ENCODE measurements around the gene NUDCD3. TPM values are rescaled to one million over a fixed set of nuclear protein-coding genes. Genes with fewer than 3 reads are reported as not detected.
A peak's percentile ranks its signal among the peaks of the same experiment; 100 is the strongest.

NUDCD3 gene
- total and polyA plus RNA-seq, 7 donors, result 34.6 to 140 (median 97.7) TPM

GRCh38 chr7:44333911-44334733 is 156.3 kb downstream of the NUDCD3 start:
- TF ChIP-seq, protein P1, sequence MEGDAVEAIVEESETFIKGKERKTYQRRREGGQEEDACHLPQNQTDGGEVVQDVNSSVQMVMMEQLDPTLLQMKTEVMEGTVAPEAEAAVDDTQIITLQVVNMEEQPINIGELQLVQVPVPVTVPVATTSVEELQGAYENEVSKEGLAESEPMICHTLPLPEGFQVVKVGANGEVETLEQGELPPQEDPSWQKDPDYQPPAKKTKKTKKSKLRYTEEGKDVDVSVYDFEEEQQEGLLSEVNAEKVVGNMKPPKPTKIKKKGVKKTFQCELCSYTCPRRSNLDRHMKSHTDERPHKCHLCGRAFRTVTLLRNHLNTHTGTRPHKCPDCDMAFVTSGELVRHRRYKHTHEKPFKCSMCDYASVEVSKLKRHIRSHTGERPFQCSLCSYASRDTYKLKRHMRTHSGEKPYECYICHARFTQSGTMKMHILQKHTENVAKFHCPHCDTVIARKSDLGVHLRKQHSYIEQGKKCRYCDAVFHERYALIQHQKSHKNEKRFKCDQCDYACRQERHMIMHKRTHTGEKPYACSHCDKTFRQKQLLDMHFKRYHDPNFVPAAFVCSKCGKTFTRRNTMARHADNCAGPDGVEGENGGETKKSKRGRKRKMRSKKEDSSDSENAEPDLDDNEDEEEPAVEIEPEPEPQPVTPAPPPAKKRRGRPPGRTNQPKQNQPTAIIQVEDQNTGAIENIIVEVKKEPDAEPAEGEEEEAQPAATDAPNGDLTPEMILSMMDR (IDR thresholded peaks at IDR 0.05), result no peak
- DNase-seq (no peak), ATAC-seq (peak in 1 of 4 donors; percentile 46)
- no peaks in the 10 kb centered on the region for H3K36me3 ChIP-seq (ENCODE audit: insufficient read depth in 1 of 2, low read depth in 1 of 2)
- no peak overlapping the region for H3K27ac ChIP-seq
- no peak overlapping the region for H3K4me3 ChIP-seq
- intact Hi-C loops (cut with DNase I), result no loop called here
- 60 to 65% (median 60%) methylated on average over 19 of the region's 19 CpGs for WGBS, 3 donors
- no peaks in the 10 kb centered on the region for H3K27me3 ChIP-seq (ENCODE audit: insufficient read depth in 3 of 3, low read length in 2 of 3)
- H3K4me1 ChIP-seq, result peaks cover 5% of the 10 kb centered on the region
- H3K9me3 ChIP-seq, result peaks cover 8% of the 10 kb centered on the region

- no peaks in the 10 kb centered on the region for H3K27me3 ChIP-seq (ENCODE audit: insufficient read depth in 3 of 3, low read length in 2 of 3)
- DNase-seq (no peak), ATAC-seq (peak in 1 of 4 donors; percentile 49)
- WGBS, 3 donors, result 65 to 82% (median 66%) methylated on average over 5 of the region's 5 CpGs
- no peak overlapping the region for H3K4me3 ChIP-seq
- H3K4me1 ChIP-seq, result peaks cover 5% of the 10 kb centered on the region
- no peak overlapping the region for H3K27ac ChIP-seq
- TF ChIP-seq, protein P1 (IDR thresholded peaks at IDR 0.05), result no peak
- no peaks in the 10 kb centered on the region for H3K36me3 ChIP-seq (ENCODE audit: insufficient read depth in 1 of 2, low read depth in 1 of 2)
- intact Hi-C loops (cut with DNase I), result no loop called here
- H3K9me3 ChIP-seq, result no peaks in the 10 kb centered on the region
Measured at GRCh38 chr7:44331682-44332081, 158.8 kb downstream of the NUDCD3 start.

- TF ChIP-seq, protein P1 (IDR thresholded peaks at IDR 0.05), result no peak
- Histone ChIP-seq H3K27ac (no peak overlapping the region), H3K4me1 (peaks cover 5% of the 10 kb centered on the region), H3K4me3 (no peak overlapping the region), H3K27me3 (ENCODE audit: insufficient read depth in 3 of 3, low read length in 2 of 3) (peaks cover 0 to 3% (median 0%) of the 10 kb centered on the region in 3 donors), H3K36me3 (ENCODE audit: insufficient read depth in 1 of 2, low read depth in 1 of 2) (no peaks in the 10 kb centered on the region), H3K9me3 (no peaks in the 10 kb centered on the region)
- ATAC-seq (no peak), DNase-seq (no peak)
- intact Hi-C loops (cut with DNase I), result no loop called here
- WGBS, 3 donors, result 66 to 73% (median 68%) methylated on average over 6 of the region's 6 CpGs
Measured at GRCh38 chr7:44330331-44330730, 160.1 kb downstream of the NUDCD3 start.

DNA sequence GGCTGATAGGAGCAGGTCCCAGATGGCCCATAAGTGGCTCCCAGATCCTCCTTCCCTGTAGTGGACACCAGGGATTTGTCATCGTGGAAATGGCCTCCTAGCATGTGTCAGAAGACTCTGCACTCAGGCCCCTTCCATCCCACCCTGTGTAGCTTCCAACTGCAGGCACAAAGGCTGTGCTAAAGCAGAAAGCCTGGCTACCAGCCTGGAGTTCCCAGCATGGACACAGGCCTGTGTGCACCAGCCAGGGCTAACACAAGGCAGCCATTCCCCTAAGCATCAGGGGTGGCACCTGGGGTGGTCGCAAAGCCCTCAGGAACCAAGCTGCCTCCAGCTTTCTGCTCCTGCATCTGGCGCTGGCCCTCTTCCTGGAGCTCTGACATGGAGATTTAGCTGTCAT is 160.6 kb downstream of the NUDCD3 start:
- TF ChIP-seq, protein P1 (IDR thresholded peaks at IDR 0.05), result no peak
- Histone ChIP-seq H3K36me3 (ENCODE audit: insufficient read depth in 1 of 2, low read depth in 1 of 2) (no peaks in the 10 kb centered on the region), H3K4me1 (peaks cover 5% of the 10 kb centered on the region), H3K27me3 (ENCODE audit: insufficient read depth in 3 of 3, low read length in 2 of 3) (peaks cover 0 to 3% (median 0%) of the 10 kb centered on the region in 3 donors), H3K4me3 (no peak overlapping the region), H3K9me3 (no peaks in the 10 kb centered on the region), H3K27ac (no peak overlapping the region)
- WGBS, 3 donors, result 51 to 74% (median 60%) methylated on average over 3 of the region's 3 CpGs
- ATAC-seq (no peak), DNase-seq (no peak)
- intact Hi-C loops (cut with DNase I), result loop anchor here in 1 of 2 donors (5.0 kb wide), 1 partner anchor 88 kb away; no protein-coding TSS in a partner anchor

Other genes starting within 250 kb of the NUDCD3 start
- 10 to 100 TPM; 50.0 to 81.4 (median 67.2) TPM for gene CAMK2B, start 165.1 kb downstream of the NUDCD3 start, total RNA-seq
- 10 to 100 TPM; 14.5 to 24.3 (median 19.9) TPM for gene CAMK2B, start 165.1 kb downstream of the NUDCD3 start, polyA plus RNA-seq
- under 1 TPM in 2 of 4 donors, not detected in 2; 0.24 to 0.28 TPM for gene NPC1L1, start 50.7 kb upstream of the NUDCD3 start, total RNA-seq
- gene NPC1L1, start 50.7 kb upstream of the NUDCD3 start, polyA plus RNA-seq, result under 1 TPM in 2 of 3 donors, not detected in 1; 0.03 to 0.10 TPM
- gene DDX56, start 83.2 kb upstream of the NUDCD3 start, total RNA-seq, result 10 to 100 TPM; 44.0 to 72.1 (median 53.7) TPM
- gene DDX56, start 83.2 kb upstream of the NUDCD3 start, polyA plus RNA-seq, result 10 to 100 TPM; 38.1 to 85.8 (median 67.8) TPM
- 10 to 100 TPM; 43.1 to 64.4 (median 46.0) TPM for gene TMED4, start 91.6 kb upstream of the NUDCD3 start, total RNA-seq
- gene TMED4, start 91.6 kb upstream of the NUDCD3 start, polyA plus RNA-seq, result 10 to 100 TPM; 29.8 to 49.0 (median 35.3) TPM
- 100 to 1,000 TPM; 252 to 500 (median 326) TPM for gene OGDH, start 116.0 kb upstream of the NUDCD3 start, total RNA-seq
- 100 to 1,000 TPM; 176 to 181 (median 179) TPM for gene OGDH, start 116.0 kb upstream of the NUDCD3 start, polyA plus RNA-seq

All from psoas muscle (tissue), 8 donors.